CD14-positive monocyte (primary cell): ENCODE results near the gene NDUFV3. TPM values are rescaled to one million over a fixed set of nuclear protein-coding genes. Genes with fewer than 3 reads are reported as not detected.

Experiments
- DNase-seq, 3 donors: peaks; one replicate each; pipeline ENCODE4 v3.0.0-alpha.2; 2011 to 2022
- H2AFZ ChIP-seq: 2 replicates; pipeline ENCODE4 v1.6.0; 2012; ENCODE audit warnings: mild to moderate bottlenecking, low read depth, low read length, inconsistent platforms; ENCODE audit not compliant: insufficient read depth, poor library complexity, severe bottlenecking
- H3K27ac ChIP-seq, 2 donors: 1 replicate in 1 of 2; 2 replicates in 1 of 2; pipeline ENCODE4 v1.5.1; 2012 to 2013; ENCODE audit warnings: low read length in 2 of 2, control low read depth in 1 of 2, inconsistent platforms in 1 of 2, low read depth in 1 of 2, mild to moderate bottlenecking in 1 of 2
- H3K27me3 ChIP-seq, 2 donors: one replicate each; pipeline versions ENCODE4 v1.6.0 to v1.6.1; 2011 to 2013; ENCODE audit warnings: low read length in 2 of 2; ENCODE audit not compliant: control insufficient read depth in 2 of 2, insufficient read depth in 2 of 2
- H3K36me3 ChIP-seq, 2 donors: replicated peaks in 1 of 2; 1 replicate in 1 of 2; 2 replicates in 1 of 2; pipeline versions ENCODE4 v1.5.1 to v1.6.1; 2012 to 2013; ENCODE audit warnings: low read length in 2 of 2, control low read depth in 1 of 2, inconsistent platforms in 1 of 2, mild to moderate bottlenecking in 1 of 2; ENCODE audit not compliant: insufficient read depth in 2 of 2, control insufficient read depth in 1 of 2
- H3K4me1 ChIP-seq, 2 donors: 1 replicate in 1 of 2; 2 replicates in 1 of 2; pipeline versions ENCODE4 v1.5.1 to v1.6.1; 2012 to 2013; ENCODE audit warnings: low read length in 2 of 2, control low read depth in 1 of 2, inconsistent platforms in 1 of 2, mild to moderate bottlenecking in 1 of 2, moderate library complexity in 1 of 2; ENCODE audit not compliant: insufficient read depth in 2 of 2, control insufficient read depth in 1 of 2
- H3K4me2 ChIP-seq: replicated peaks from 2 replicates; pipeline ENCODE3; 2012; ENCODE audit warnings: low read length, moderate library complexity, mild to moderate bottlenecking; ENCODE audit not compliant: poor library complexity, severe bottlenecking; ENCODE audit errors: extremely low read depth
- H3K4me3 ChIP-seq, 3 experiments: fragments of 200-600 bp in 1 of 3; sonication (generic) in 1 of 3; replicated peaks in 1 of 3; 1 replicate in 2 of 3; 2 replicates in 1 of 3; pipeline ENCODE4 v1.5.1; 2011 to 2013; ENCODE audit warnings: low read length in 3 of 3, mild to moderate bottlenecking in 3 of 3, control low read depth in 2 of 3, low read depth in 2 of 3, inconsistent platforms in 1 of 3, moderate library complexity in 1 of 3
- H3K79me2 ChIP-seq: 2 replicates; pipeline ENCODE4 v1.6.0; 2012; ENCODE audit warnings: mild to moderate bottlenecking, control low read depth, inconsistent platforms, low read length, moderate library complexity; ENCODE audit not compliant: insufficient read depth
- H3K9ac ChIP-seq: 2 replicates; pipeline ENCODE4 v1.6.0; 2017; ENCODE audit warnings: low read length, mild to moderate bottlenecking; ENCODE audit not compliant: insufficient read depth, poor library complexity, severe bottlenecking
- H3K9me3 ChIP-seq, 2 donors: replicated peaks in 1 of 2; 1 replicate in 1 of 2; 2 replicates in 1 of 2; pipeline versions ENCODE4 v1.5.1 to v1.6.1; 2012 to 2013; ENCODE audit warnings: low read length in 2 of 2, control low read depth in 1 of 2; ENCODE audit not compliant: control insufficient read depth in 1 of 2, insufficient read depth in 1 of 2
- H4K20me1 ChIP-seq: 2 replicates; pipeline ENCODE4 v1.6.0; 2012; ENCODE audit warnings: mild to moderate bottlenecking, low read length, control low read depth, moderate library complexity; ENCODE audit not compliant: insufficient read depth
- H3K27ac Mint-ChIP-seq, 7 donors: one replicate each; pipeline ENCODE4 v1.8.0; 2020; ENCODE audit warnings: mild to moderate bottlenecking in 7 of 7, mixed read lengths in 7 of 7, moderate library complexity in 6 of 7, inconsistent platforms in 2 of 7
- H3K27me3 Mint-ChIP-seq, 3 donors: one replicate each; pipeline ENCODE4 v1.8.0; 2021 to 2022; ENCODE audit warnings: low read depth in 3 of 3, mild to moderate bottlenecking in 3 of 3, mixed read lengths in 3 of 3, moderate library complexity in 3 of 3, inconsistent platforms in 1 of 3
- H3K36me3 Mint-ChIP-seq, 2 donors: one replicate each; pipeline ENCODE4 v1.8.0; 2020; ENCODE audit warnings: mixed read lengths in 2 of 2, inconsistent platforms in 1 of 2, mild to moderate bottlenecking in 1 of 2
- H3K4me1 Mint-ChIP-seq: one replicate; pipeline ENCODE4 v1.8.0; 2020; ENCODE audit warnings: mild to moderate bottlenecking, mixed read lengths
- H3K4me3 Mint-ChIP-seq, 2 donors: one replicate each; pipeline ENCODE4 v1.8.0; 2020; ENCODE audit warnings: mild to moderate bottlenecking in 2 of 2, mixed read lengths in 2 of 2, moderate library complexity in 1 of 2
- H3K9me3 Mint-ChIP-seq, 7 donors: one replicate each; pipeline ENCODE4 v1.8.0; 2020 to 2022; ENCODE audit warnings: mixed read lengths in 7 of 7, mild to moderate bottlenecking in 6 of 7, moderate library complexity in 6 of 7, inconsistent platforms in 2 of 7
- WGBS: methylation state at CpG from one replicate; pipeline ENCODE4 v1.1.5; 2013; ENCODE audit warnings: missing lambda C conversion rate; ENCODE audit not compliant: insufficient coverage; 5-methylcytosine and 5-hydroxymethylcytosine counted together
- intact Hi-C, 2 donors: fragments of 100-400 bp; cut with micrococcal nuclease; formaldehyde crosslinking; loops; one replicate each; pipeline versions ENCODE4 v1.15.0 to v1.15.1; 2023
- polyA plus RNA-seq, 3 donors: library from polyadenylated mRNA; depleted of rRNA in 1 of 3; unstranded in 2 of 3; stranded (reverse) in 1 of 3; fragments of 300-500 nt in 2 of 3; fragments of >200 nt in 1 of 3; fragmentation: Illumina TruSeq in 2 of 3; gene quantifications; 1 replicate in 2 of 3; 2 replicates in 1 of 3; pipeline ENCODE4 v1.2.3, GENCODE V29; 2012 to 2021
- TF ChIP-seq, protein P1 (sequence below): fragments of 200-600 bp; IDR thresholded peaks from one replicate; pipeline ENCODE4 v1.8.0; 2022; ENCODE audit warnings: antibody characterized with exemption, mild to moderate bottlenecking

The NDUFV3 gene
- polyA plus RNA-seq, 3 donors = 18.2 to 35.5 (median 28.0) TPM

- intact Hi-C loops = no loop called here
- Mint-ChIP-seq H3K4me3 (no peak overlapping the region), H3K4me1 (no peaks in the 10 kb centered on the region), H3K36me3 (peaks cover 82 to 100% of the 10 kb centered on the region in 2 donors), H3K9me3 (peaks cover 0 to 4% (median 0%) of the 10 kb centered on the region in 7 donors), H3K27ac (no peak overlapping the region), H3K27me3 (no peaks in the 10 kb centered on the region)
- H3K9me3 ChIP-seq = no peaks in the 10 kb centered on the region
- no peaks in the 10 kb centered on the region for H3K79me2 ChIP-seq
- H3K4me1 ChIP-seq = no peaks in the 10 kb centered on the region
- no peak overlapping the region for H3K9ac ChIP-seq
- H2AFZ ChIP-seq = no peak overlapping the region
- no peaks in the 10 kb centered on the region for H4K20me1 ChIP-seq
- WGBS = 95% methylated on average over 20 of the region's 20 CpGs
- no peak overlapping the region for H3K27ac ChIP-seq
- H3K27me3 ChIP-seq = no peaks in the 10 kb centered on the region
- DNase-seq = no peak
- H3K4me3 ChIP-seq = no peak overlapping the region
- no peak overlapping the region for H3K4me2 ChIP-seq
- peaks cover 89 to 98% of the 10 kb centered on the region in 2 donors for H3K36me3 ChIP-seq
- TF ChIP-seq, protein P1, sequence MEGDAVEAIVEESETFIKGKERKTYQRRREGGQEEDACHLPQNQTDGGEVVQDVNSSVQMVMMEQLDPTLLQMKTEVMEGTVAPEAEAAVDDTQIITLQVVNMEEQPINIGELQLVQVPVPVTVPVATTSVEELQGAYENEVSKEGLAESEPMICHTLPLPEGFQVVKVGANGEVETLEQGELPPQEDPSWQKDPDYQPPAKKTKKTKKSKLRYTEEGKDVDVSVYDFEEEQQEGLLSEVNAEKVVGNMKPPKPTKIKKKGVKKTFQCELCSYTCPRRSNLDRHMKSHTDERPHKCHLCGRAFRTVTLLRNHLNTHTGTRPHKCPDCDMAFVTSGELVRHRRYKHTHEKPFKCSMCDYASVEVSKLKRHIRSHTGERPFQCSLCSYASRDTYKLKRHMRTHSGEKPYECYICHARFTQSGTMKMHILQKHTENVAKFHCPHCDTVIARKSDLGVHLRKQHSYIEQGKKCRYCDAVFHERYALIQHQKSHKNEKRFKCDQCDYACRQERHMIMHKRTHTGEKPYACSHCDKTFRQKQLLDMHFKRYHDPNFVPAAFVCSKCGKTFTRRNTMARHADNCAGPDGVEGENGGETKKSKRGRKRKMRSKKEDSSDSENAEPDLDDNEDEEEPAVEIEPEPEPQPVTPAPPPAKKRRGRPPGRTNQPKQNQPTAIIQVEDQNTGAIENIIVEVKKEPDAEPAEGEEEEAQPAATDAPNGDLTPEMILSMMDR = no peak
Observed at GRCh38 chr21:42853621-42854020, 39.5 kb upstream of the NDUFV3 start.

GRCh38 chr21:42854246-42855010 lies 38.7 kb upstream of the NDUFV3 start:
- Histone ChIP-seq H3K27me3 (no peaks in the 10 kb centered on the region), H3K9ac (no peak overlapping the region), H3K36me3 (peaks cover 92 to 100% of the 10 kb centered on the region in 2 donors), H3K4me2 (no peak overlapping the region), H3K27ac (no peak overlapping the region), H3K9me3 (no peaks in the 10 kb centered on the region), H2AFZ (no peak overlapping the region), H3K4me3 (no peak overlapping the region), H4K20me1 (no peaks in the 10 kb centered on the region), H3K79me2 (no peaks in the 10 kb centered on the region), H3K4me1 (no peaks in the 10 kb centered on the region)
- intact Hi-C loops = no loop called here
- Mint-ChIP-seq H3K4me3 (peak overlapping the region in 1 of 2 donors; percentile 34), H3K4me1 (no peaks in the 10 kb centered on the region), H3K9me3 (no peaks in the 10 kb centered on the region), H3K36me3 (peaks cover 83 to 100% of the 10 kb centered on the region in 2 donors), H3K27ac (peak overlapping the region in 3 of 7 donors; percentile 47 to 73 (median 51)), H3K27me3 (no peaks in the 10 kb centered on the region)
- WGBS = 93% methylated on average over 26 of the region's 28 CpGs
- TF ChIP-seq, protein P1 = no peak
- no peak for DNase-seq
